ENCODE measurements around the gene LSG1. TPM values are rescaled to one million over a fixed set of nuclear protein-coding genes. Genes with fewer than 3 reads are reported as not detected.

LSG1 gene
- total and polyA plus RNA-seq, 2 donors (not counting 1 experiment from before 2014, with no cell fraction given), result 27.6 to 35.3 TPM

DNA sequence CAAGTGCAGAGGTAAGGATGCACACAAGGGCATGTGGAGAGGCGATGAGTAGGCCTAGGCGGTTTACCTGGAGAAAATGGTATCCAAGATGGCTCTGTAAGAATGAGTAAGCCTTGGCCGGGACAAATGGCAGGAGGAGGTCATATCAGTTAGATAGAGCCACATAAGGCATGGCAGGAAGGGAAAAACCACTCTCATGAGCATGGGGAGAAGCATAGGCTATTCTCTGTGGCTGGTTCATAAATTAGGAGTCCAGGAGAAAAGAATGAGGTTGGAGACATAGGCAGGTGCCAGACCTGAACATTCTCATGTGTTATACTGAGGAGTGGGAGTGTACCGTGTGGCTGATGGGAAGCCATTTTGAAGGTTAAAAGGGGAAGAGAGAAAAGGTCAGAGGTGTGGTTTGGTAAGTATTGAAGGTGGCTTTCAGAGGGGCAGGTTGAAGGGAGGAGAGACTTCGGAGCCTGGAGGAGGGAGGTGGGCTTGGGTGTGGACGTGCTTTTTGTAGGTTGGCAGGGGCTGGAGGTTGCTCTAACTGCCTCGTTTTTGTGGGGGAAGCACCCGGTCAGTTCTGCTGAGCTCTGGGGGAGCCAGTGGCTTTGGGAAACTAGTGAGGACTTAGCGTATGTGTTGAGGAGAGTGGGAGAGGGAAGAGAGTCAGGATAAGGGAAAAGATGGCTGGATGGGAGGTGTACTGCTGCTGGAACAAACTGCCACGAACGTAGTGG, 9.1 kb upstream of the LSG1 start:
- Histone ChIP-seq H4K20me1 (ENCODE audit: control insufficient read depth, extremely low read depth, insufficient read depth, low read length) (no peaks in the 10 kb centered on the region), H3K9me3 (ENCODE audit: control insufficient read depth, insufficient read depth, low read depth, low read length) (no peaks in the 10 kb centered on the region), H3K9ac (ENCODE audit: insufficient read depth, low read length) (no peak overlapping the region), H3K79me2 (ENCODE audit: control insufficient read depth, insufficient read depth, low read length) (no peaks in the 10 kb centered on the region), H3K4me3 (replicated peaks in 1 of 4; ENCODE audit: control extremely low read depth in 1 of 4, insufficient read depth in 1 of 4, low read depth in 3 of 4, low read length in 4 of 4) (no peak overlapping the region), H3K4me1 (ENCODE audit: control insufficient read depth, extremely low read depth, insufficient read depth, low read length) (peaks cover 3% of the 10 kb centered on the region), H3K27ac (ENCODE audit: insufficient read depth, low read length) (no peak overlapping the region), H2AFZ (ENCODE audit: low read length) (no peak overlapping the region), H3K36me3 (ENCODE audit: control insufficient read depth, insufficient read depth, low read length) (no peaks in the 10 kb centered on the region), H3K27me3 (ENCODE audit: control insufficient read depth, insufficient read depth, low read length) (no peaks in the 10 kb centered on the region), H3K4me2 (ENCODE audit: extremely low read depth, insufficient read depth, low read length) (no peak overlapping the region)
- DNase-seq (ENCODE audit: low read depth in 2 of 2), result no peak
- TF ChIP-seq, protein P1, sequence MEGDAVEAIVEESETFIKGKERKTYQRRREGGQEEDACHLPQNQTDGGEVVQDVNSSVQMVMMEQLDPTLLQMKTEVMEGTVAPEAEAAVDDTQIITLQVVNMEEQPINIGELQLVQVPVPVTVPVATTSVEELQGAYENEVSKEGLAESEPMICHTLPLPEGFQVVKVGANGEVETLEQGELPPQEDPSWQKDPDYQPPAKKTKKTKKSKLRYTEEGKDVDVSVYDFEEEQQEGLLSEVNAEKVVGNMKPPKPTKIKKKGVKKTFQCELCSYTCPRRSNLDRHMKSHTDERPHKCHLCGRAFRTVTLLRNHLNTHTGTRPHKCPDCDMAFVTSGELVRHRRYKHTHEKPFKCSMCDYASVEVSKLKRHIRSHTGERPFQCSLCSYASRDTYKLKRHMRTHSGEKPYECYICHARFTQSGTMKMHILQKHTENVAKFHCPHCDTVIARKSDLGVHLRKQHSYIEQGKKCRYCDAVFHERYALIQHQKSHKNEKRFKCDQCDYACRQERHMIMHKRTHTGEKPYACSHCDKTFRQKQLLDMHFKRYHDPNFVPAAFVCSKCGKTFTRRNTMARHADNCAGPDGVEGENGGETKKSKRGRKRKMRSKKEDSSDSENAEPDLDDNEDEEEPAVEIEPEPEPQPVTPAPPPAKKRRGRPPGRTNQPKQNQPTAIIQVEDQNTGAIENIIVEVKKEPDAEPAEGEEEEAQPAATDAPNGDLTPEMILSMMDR (conservative IDR thresholded peaks at IDR 0.05 in 1 of 2, IDR thresholded peaks at IDR 0.05 in 1 of 2; ENCODE audit: low read depth in 1 of 2, low read length in 2 of 2), result no peak
- TF ChIP-seq EZH2 (IDR thresholded peaks at IDR 0.05; ENCODE audit: low read length, missing control alignments), result no peak

DNA sequence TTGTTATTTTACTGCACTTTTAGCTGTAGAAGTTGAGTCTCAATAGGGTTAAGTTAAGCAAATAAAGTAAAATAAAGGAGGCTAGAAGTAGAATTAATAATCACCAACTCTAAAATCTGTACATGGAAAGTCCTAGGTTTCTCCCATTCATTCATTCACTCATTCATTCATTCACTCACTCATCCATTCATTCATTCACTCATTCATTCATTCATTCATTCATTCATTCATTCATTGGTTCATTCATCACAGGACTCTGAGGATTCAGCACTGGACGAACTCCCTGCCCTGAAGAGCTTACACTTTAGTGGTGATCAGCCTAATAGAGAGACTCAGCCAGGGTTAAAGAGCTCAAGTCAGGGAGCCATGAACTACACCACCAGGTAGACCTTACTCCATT, 4.5 kb upstream of the LSG1 start:
- no peak overlapping the region for H2AFZ ChIP-seq (ENCODE audit: low read length)
- H3K4me2 ChIP-seq (ENCODE audit: extremely low read depth, insufficient read depth, low read length), result no peak overlapping the region
- no peak overlapping the region for H3K4me3 ChIP-seq (replicated peaks in 1 of 4; ENCODE audit: control extremely low read depth in 1 of 4, insufficient read depth in 1 of 4, low read depth in 3 of 4, low read length in 4 of 4)
- H3K27me3 ChIP-seq (ENCODE audit: control insufficient read depth, insufficient read depth, low read length), result no peaks in the 10 kb centered on the region
- H3K4me1 ChIP-seq (ENCODE audit: control insufficient read depth, extremely low read depth, insufficient read depth, low read length), result no peaks in the 10 kb centered on the region
- H3K27ac ChIP-seq (ENCODE audit: insufficient read depth, low read length), result no peak overlapping the region
- no peak overlapping the region for H3K9ac ChIP-seq (ENCODE audit: insufficient read depth, low read length)
- no peaks in the 10 kb centered on the region for H4K20me1 ChIP-seq (ENCODE audit: control insufficient read depth, extremely low read depth, insufficient read depth, low read length)
- no peaks in the 10 kb centered on the region for H3K9me3 ChIP-seq (ENCODE audit: control insufficient read depth, insufficient read depth, low read depth, low read length)
- TF ChIP-seq, protein P1 (conservative IDR thresholded peaks at IDR 0.05 in 1 of 2, IDR thresholded peaks at IDR 0.05 in 1 of 2; ENCODE audit: low read depth in 1 of 2, low read length in 2 of 2), result no peak
- no peak for TF ChIP-seq EZH2 (IDR thresholded peaks at IDR 0.05; ENCODE audit: low read length, missing control alignments)
- peaks cover 5% of the 10 kb centered on the region for H3K79me2 ChIP-seq (ENCODE audit: control insufficient read depth, insufficient read depth, low read length)
- H3K36me3 ChIP-seq (ENCODE audit: control insufficient read depth, insufficient read depth, low read length), result no peaks in the 10 kb centered on the region
- no peak for DNase-seq (ENCODE audit: low read depth in 2 of 2)

DNA sequence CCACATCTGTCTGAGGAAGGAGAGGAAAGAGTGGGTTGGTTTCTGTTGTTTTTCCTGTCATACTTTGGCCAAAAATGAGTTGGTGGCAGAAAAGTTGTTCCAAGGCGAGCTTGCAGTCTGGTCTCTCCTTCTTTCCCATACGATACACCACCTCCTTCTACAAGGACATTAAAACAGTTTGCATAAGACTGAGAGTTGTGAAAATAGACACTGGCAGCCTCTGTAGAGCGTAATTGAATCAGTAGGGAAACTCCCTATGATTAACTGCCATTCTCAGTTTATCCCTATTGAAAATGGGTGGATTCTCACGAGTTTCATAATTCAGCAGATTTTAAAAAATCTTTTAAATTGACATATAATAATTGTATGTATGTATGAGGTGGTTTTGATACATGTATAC, 3.7 kb upstream of the LSG1 start:
- H3K36me3 ChIP-seq (ENCODE audit: control insufficient read depth, insufficient read depth, low read length), result no peaks in the 10 kb centered on the region
- H3K4me1 ChIP-seq (ENCODE audit: control insufficient read depth, extremely low read depth, insufficient read depth, low read length), result peaks cover 2% of the 10 kb centered on the region
- no peak overlapping the region for H3K27ac ChIP-seq (ENCODE audit: insufficient read depth, low read length)
- H3K4me3 ChIP-seq (replicated peaks in 1 of 4; ENCODE audit: control extremely low read depth in 1 of 4, insufficient read depth in 1 of 4, low read depth in 3 of 4, low read length in 4 of 4), result no peak overlapping the region
- no peaks in the 10 kb centered on the region for H3K9me3 ChIP-seq (ENCODE audit: control insufficient read depth, insufficient read depth, low read depth, low read length)
- H3K79me2 ChIP-seq (ENCODE audit: control insufficient read depth, insufficient read depth, low read length), result peaks cover 13% of the 10 kb centered on the region
- H4K20me1 ChIP-seq (ENCODE audit: control insufficient read depth, extremely low read depth, insufficient read depth, low read length), result no peaks in the 10 kb centered on the region
- no peak overlapping the region for H2AFZ ChIP-seq (ENCODE audit: low read length)
- no peaks in the 10 kb centered on the region for H3K27me3 ChIP-seq (ENCODE audit: control insufficient read depth, insufficient read depth, low read length)
- H3K4me2 ChIP-seq (ENCODE audit: extremely low read depth, insufficient read depth, low read length), result no peak overlapping the region
- H3K9ac ChIP-seq (ENCODE audit: insufficient read depth, low read length), result no peak overlapping the region
- TF ChIP-seq, protein P1 (conservative IDR thresholded peaks at IDR 0.05 in 1 of 2, IDR thresholded peaks at IDR 0.05 in 1 of 2; ENCODE audit: low read depth in 1 of 2, low read length in 2 of 2), result no peak
- TF ChIP-seq EZH2 (IDR thresholded peaks at IDR 0.05; ENCODE audit: low read length, missing control alignments), result no peak
- DNase-seq (ENCODE audit: low read depth in 2 of 2), result no peak
